Measurements from ENCODE around the gene THOC1. TPM values are rescaled to one million over a fixed set of nuclear protein-coding genes. Genes with fewer than 3 reads are reported as not detected.

Gene THOC1
- polyA plus RNA-seq, 3 donors = 7.8 to 18.3 (median 8.9) TPM

GRCh38 chr18:267380-267687 is 513 bp downstream of the THOC1 start:
- H2AFZ ChIP-seq (ENCODE audit: insufficient read depth, low read depth, low read length, poor library complexity, severe bottlenecking) = peak overlapping the region; percentile 93
- peaks cover 0 to 8% (median 0%) of the 10 kb centered on the region in 3 donors for H3K27me3 Mint-ChIP-seq (ENCODE audit: low read depth in 3 of 3)
- no peak for TF ChIP-seq CTCF (IDR thresholded peaks at IDR 0.05)
- H3K27me3 ChIP-seq (ENCODE audit: control insufficient read depth in 2 of 2, insufficient read depth in 2 of 2, low read length in 2 of 2) = no peaks in the 10 kb centered on the region
- intact Hi-C loops (cut with micrococcal nuclease) = loop anchor here in 1 of 2 donors (5.0 kb wide), 3 partner anchors 55 to 445 kb away; partner anchors contain the start of gene ENOSF1
- peak overlapping the region; percentile 88 to 98 (median 93) for H3K4me3 ChIP-seq (replicated peaks in 1 of 3; ENCODE audit: low read depth in 2 of 3, low read length in 3 of 3)
- peak overlapping the region; percentile 96 to 100 (median 99) for H3K27ac Mint-ChIP-seq
- peaks cover 23% of the 10 kb centered on the region for H3K4me1 Mint-ChIP-seq
- H3K36me3 Mint-ChIP-seq = peaks cover 20 to 23% of the 10 kb centered on the region in 2 donors
- WGBS (ENCODE audit: insufficient coverage) = no CpG with 5 or more reads among the region's 9 CpGs
- no peaks in the 10 kb centered on the region for H3K9me3 Mint-ChIP-seq
- no peaks in the 10 kb centered on the region for H4K20me1 ChIP-seq (ENCODE audit: insufficient read depth, low read length)
- H3K4me2 ChIP-seq (replicated peaks; ENCODE audit: extremely low read depth, low read length, poor library complexity, severe bottlenecking) = peak overlapping the region; percentile 84
- peak in 1 of 3 donors; percentile 11 for DNase-seq
- peak overlapping the region; percentile 95 to 96 for H3K4me3 Mint-ChIP-seq
- H3K4me1 ChIP-seq (ENCODE audit: control insufficient read depth in 1 of 2, insufficient read depth in 2 of 2, low read length in 2 of 2) = peaks cover 15 to 20% of the 10 kb centered on the region in 2 donors
- H3K9ac ChIP-seq (ENCODE audit: insufficient read depth, low read length, poor library complexity, severe bottlenecking) = peak overlapping the region; percentile 98
- H3K79me2 ChIP-seq (ENCODE audit: insufficient read depth, low read length) = peaks cover 43% of the 10 kb centered on the region
- peaks cover 16 to 30% of the 10 kb centered on the region in 2 donors for H3K36me3 ChIP-seq (replicated peaks in 1 of 2; ENCODE audit: control insufficient read depth in 1 of 2, insufficient read depth in 2 of 2, low read length in 2 of 2)
- no peaks in the 10 kb centered on the region for H3K9me3 ChIP-seq (replicated peaks in 1 of 2; ENCODE audit: control insufficient read depth in 1 of 2, insufficient read depth in 1 of 2, low read length in 2 of 2)
- peak overlapping the region; percentile 93 to 99 for H3K27ac ChIP-seq (ENCODE audit: low read depth in 1 of 2, low read length in 2 of 2)

GRCh38 chr18:261398-262073 is 6.3 kb downstream of the THOC1 start:
- Mint-ChIP-seq H3K4me1 (peaks cover 13% of the 10 kb centered on the region), H3K36me3 (peaks cover 48 to 54% of the 10 kb centered on the region in 2 donors), H3K27me3 (ENCODE audit: low read depth in 3 of 3) (peaks cover 0 to 1% (median 0%) of the 10 kb centered on the region in 3 donors), H3K9me3 (no peaks in the 10 kb centered on the region), H3K4me3 (no peak overlapping the region), H3K27ac (peak overlapping the region in 1 of 7 donors; percentile 7)
- no peak overlapping the region for H3K4me2 ChIP-seq (replicated peaks; ENCODE audit: extremely low read depth, low read length, poor library complexity, severe bottlenecking)
- TF ChIP-seq CTCF (IDR thresholded peaks at IDR 0.05) = no peak
- H3K36me3 ChIP-seq (replicated peaks in 1 of 2; ENCODE audit: control insufficient read depth in 1 of 2, insufficient read depth in 2 of 2, low read length in 2 of 2) = peaks cover 45 to 68% of the 10 kb centered on the region in 2 donors
- H3K27ac ChIP-seq (ENCODE audit: low read depth in 1 of 2, low read length in 2 of 2) = no peak overlapping the region
- no peaks in the 10 kb centered on the region for H3K27me3 ChIP-seq (ENCODE audit: control insufficient read depth in 2 of 2, insufficient read depth in 2 of 2, low read length in 2 of 2)
- H3K4me1 ChIP-seq (ENCODE audit: control insufficient read depth in 1 of 2, insufficient read depth in 2 of 2, low read length in 2 of 2) = peaks cover 3 to 18% of the 10 kb centered on the region in 2 donors
- no peak overlapping the region for H3K9ac ChIP-seq (ENCODE audit: insufficient read depth, low read length, poor library complexity, severe bottlenecking)
- H3K9me3 ChIP-seq (replicated peaks in 1 of 2; ENCODE audit: control insufficient read depth in 1 of 2, insufficient read depth in 1 of 2, low read length in 2 of 2) = no peaks in the 10 kb centered on the region
- WGBS (ENCODE audit: insufficient coverage) = no CpG with 5 or more reads among the region's 2 CpGs
- intact Hi-C loops (cut with micrococcal nuclease) = no loop called here
- peaks cover 43% of the 10 kb centered on the region for H3K79me2 ChIP-seq (ENCODE audit: insufficient read depth, low read length)
- no peak overlapping the region for H2AFZ ChIP-seq (ENCODE audit: insufficient read depth, low read depth, low read length, poor library complexity, severe bottlenecking)
- no peaks in the 10 kb centered on the region for H4K20me1 ChIP-seq (ENCODE audit: insufficient read depth, low read length)
- H3K4me3 ChIP-seq (replicated peaks in 1 of 3; ENCODE audit: low read depth in 2 of 3, low read length in 3 of 3) = no peak overlapping the region
- DNase-seq = no peak
